GM12891 (cell line): ENCODE results near the gene MED23.

ENCODE experiments used
- DNase-seq: peaks from one replicate; pipeline ENCODE4 v3.0.0; 2011; ENCODE audit warnings: low spot score; ENCODE audit not compliant: insufficient read length
- FAIRE-seq: peaks from 2 replicates; lab custom pipeline; 2011; peaks lifted over from hg19 to GRCh38; lab: Jason Lieb, UNC
- PAX5 ChIP-seq: IDR thresholded peaks from 2 replicates; pipeline ENCODE4 v1.6.1; 2011; ENCODE audit warnings: low read length, moderate library complexity, mild to moderate bottlenecking; ENCODE audit not compliant: insufficient read depth, severe bottlenecking
- POLR2A ChIP-seq: IDR thresholded peaks from 2 replicates; pipeline ENCODE4 v1.6.1; 2011; ENCODE audit warnings: low read depth, low read length, control low read depth
- POLR2AphosphoS5 ChIP-seq: IDR thresholded peaks from 2 replicates; pipeline ENCODE4 v1.6.1; 2011; ENCODE audit warnings: low read depth, low read length, control low read depth
- POU2F2 ChIP-seq: IDR thresholded peaks from 2 replicates; pipeline ENCODE4 v1.6.1; 2011; ENCODE audit warnings: low read depth, mild to moderate bottlenecking, control low read depth, low read length, moderate library complexity
- SPI1 ChIP-seq: IDR thresholded peaks from 2 replicates; pipeline ENCODE4 v1.6.1; 2011; ENCODE audit warnings: low read depth, low read length, control low read depth
- TAF1 ChIP-seq: IDR thresholded peaks from 2 replicates; pipeline ENCODE4 v1.6.1; 2011; ENCODE audit warnings: low read depth, low read length, control low read depth

Gene MED23

DNA sequence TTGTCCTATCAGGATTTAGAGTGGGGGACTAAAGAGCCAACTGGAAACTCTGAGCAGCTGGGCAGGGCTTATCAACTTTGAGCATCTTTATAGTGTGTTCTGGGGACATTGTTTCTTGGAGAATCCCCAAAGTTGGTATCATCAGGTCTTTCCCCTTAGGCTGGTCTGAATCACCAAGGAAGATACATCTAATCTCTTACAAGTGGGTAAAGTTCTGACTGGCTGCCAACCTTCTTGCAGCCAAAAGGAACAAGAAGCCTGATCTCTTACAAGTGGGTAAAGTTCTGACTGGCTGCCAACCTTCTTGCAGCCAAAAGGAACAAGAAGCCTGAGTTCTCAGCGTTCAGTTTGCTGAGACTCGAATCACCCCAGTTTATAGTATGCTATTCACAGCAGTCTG is 1.6 kb upstream of the MED23 start:
- FAIRE-seq (no peak), DNase-seq (no peak)
- no peak for TF ChIP-seq TAF1
- no peak for TF ChIP-seq SPI1
- TF ChIP-seq POLR2AphosphoS5, result no peak
- no peak for TF ChIP-seq PAX5
- TF ChIP-seq POLR2A, result no peak
- no peak for TF ChIP-seq POU2F2

DNA sequence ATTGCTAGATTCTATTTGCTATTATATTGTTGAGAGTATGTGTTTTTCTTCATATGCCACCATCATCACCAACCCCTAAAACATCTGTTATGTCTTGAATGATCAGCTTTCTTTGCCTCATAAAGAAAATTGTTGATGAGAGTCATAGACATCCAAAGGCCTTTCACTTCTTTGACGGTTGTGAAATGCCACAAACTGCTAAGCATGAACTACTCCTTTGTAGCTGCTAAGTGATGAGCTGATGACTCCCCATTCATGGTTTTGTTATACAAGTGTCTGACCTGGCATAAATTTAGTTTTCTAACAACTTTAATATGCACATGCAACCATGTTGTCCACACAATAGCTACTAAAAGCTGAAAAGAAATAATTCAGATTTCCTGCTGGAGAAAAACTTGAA is 684 bp upstream of the MED23 start:
- no peak for TF ChIP-seq SPI1
- no peak for TF ChIP-seq PAX5
- no peak for TF ChIP-seq POLR2A
- no peak for TF ChIP-seq TAF1
- TF ChIP-seq POLR2AphosphoS5, result no peak
- TF ChIP-seq POU2F2, result no peak
- no peak for FAIRE-seq
- DNase-seq, result no peak

DNA sequence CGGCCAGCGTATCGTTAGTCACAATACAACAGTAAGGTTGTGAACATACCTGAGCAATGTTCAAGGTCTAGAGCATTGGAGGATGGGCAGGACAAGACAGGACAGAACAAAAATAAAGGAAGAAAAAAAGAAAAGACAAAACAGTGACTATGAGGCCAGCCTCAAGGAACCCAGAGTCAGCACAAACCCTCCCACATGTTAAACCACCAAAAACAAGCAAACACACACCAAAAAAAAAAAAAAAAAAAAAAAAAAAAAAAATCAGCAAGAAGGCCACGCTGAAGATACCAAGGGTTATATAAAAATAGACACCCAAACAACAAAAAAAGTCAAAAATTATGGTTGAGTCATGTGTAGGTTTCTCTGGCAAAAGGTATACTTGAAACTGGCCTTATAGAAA is 12.8 kb downstream of the MED23 start:
- no peak for FAIRE-seq
- DNase-seq, result no peak
- no peak for TF ChIP-seq POU2F2
- TF ChIP-seq SPI1, result no peak
- TF ChIP-seq TAF1, result no peak
- TF ChIP-seq POLR2AphosphoS5, result no peak
- TF ChIP-seq PAX5, result no peak
- no peak for TF ChIP-seq POLR2A

DNA sequence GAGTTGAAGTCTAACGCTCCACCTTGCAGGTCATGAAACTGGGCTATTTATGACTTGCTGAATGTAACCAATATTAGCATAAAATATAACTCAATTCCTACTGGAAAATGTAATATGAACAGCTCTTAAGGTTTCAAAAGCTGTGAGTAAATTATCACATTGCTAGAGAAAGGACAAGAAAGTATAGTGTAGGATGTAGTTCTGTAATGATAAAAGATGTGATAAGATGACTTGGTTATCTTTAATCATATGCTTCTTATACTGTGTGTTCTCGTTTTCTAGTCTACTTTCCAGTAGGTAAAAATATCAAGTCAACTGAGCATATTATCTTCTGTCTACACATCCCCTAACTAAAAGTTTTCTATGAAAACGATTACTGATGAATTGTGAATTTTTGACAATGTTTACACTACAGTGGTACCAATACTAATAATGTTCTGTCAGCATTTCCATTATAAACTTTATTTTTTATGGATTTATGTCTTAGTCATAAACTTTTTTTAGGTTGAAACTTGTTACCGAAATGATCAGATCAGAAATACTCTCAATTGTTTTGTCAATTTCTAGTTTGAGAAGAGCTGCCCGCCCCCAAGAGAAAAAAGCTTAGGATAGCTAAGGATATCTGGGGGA is 14.6 kb downstream of the MED23 start:
- DNase-seq, result no peak
- no peak for TF ChIP-seq POU2F2
- TF ChIP-seq TAF1, result no peak
- no peak for TF ChIP-seq POLR2AphosphoS5
- TF ChIP-seq POLR2A, result no peak
- TF ChIP-seq PAX5, result no peak
- no peak for TF ChIP-seq SPI1

DNA sequence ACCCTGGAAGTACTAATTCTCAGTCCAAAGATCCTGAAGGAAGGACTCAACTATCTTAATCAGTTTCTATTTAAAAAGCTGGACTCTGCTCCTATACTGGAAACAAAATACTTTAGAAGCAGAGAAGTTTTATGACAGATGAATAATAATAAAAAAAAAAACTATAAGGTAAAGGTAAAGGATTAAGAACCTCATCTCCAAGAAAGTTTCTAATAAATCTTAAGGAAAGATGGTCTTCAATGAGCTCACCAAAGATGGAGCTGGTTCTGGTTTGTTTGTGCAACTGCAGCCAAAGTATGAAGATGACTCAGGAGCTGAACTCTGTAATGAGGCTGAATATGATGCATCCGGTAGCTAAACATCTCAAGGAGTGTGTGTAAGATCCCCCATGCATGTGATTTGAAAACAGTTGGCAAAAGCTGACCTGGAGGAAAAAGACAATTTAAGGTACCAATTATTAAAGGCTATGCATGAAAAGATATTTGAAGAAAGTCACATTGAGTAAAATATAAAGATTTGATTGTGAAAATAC is 25.2 kb downstream of the MED23 start:
- FAIRE-seq (no peak), DNase-seq (no peak)
- TF ChIP-seq POLR2AphosphoS5, result no peak
- TF ChIP-seq SPI1, result no peak
- TF ChIP-seq PAX5, result no peak
- TF ChIP-seq POLR2A, result no peak
- no peak for TF ChIP-seq TAF1
- TF ChIP-seq POU2F2, result no peak

More for the DNA sequence above, 14.6 kb downstream of the MED23 start:
- FAIRE-seq, result no peak

DNA sequence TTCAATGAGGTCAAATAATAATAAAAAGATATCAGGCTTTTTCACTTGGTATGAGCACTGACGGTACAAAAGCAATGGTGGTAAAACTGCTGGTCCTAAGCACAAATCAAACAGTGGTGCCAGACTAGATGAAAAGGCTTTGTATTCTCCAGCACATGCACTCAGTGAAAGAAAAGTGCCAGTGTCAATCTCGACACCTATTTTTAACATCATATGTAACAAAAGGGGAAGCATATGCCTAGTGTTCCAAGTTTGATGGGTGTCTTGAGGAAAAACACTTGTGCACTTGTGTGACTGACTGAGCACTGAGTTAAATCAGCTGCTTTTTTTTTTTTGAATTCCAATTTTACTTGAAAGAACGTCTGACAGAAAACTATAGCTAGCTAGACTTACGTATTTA is 27.3 kb downstream of the MED23 start:
- no peak for TF ChIP-seq SPI1
- TF ChIP-seq PAX5, result no peak
- TF ChIP-seq POU2F2, result no peak
- TF ChIP-seq POLR2AphosphoS5, result no peak
- TF ChIP-seq POLR2A, result no peak
- TF ChIP-seq TAF1, result no peak
- DNase-seq (no peak), FAIRE-seq (no peak)

DNA sequence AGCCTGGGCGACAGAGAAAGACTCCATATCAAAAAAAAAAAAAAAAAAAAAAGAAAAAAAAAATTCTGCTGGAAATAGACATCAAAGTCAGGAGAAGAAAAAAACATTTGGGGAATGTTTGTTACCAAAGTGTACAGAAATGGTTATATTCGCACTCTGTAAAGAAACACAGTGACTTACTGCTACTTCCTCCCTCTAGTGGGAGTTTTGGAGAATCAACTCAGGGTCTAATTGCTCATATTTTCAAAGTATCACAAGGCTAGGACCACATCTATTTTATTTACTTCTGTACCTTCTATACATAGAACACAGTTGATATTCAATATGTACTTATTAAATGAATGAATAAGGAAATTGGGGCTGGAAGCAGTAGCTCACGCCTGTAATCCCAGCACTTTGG is 30.6 kb downstream of the MED23 start:
- FAIRE-seq (no peak), DNase-seq (no peak)
- TF ChIP-seq PAX5, result no peak
- no peak for TF ChIP-seq POLR2A
- TF ChIP-seq SPI1, result no peak
- TF ChIP-seq POU2F2, result no peak

DNA sequence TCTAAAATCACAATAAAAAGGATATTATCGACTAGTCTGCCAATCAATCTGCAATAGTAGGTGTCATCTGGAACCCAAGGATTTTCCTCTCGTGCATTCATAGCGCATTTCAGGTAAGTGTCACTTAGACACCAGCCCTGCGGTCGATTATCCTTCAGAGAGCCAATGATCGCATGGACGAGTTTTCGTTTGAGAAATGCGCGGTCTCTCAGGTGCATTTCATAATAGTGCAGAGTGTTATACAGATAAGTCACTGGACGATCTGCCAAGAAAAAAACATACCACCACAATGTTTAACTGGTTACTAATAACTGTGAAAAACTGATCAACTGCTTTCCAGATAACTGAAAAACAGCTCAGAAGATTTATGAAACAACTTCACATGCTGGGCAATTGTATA is 34.0 kb downstream of the MED23 start:
- DNase-seq (no peak), FAIRE-seq (no peak)

DNA sequence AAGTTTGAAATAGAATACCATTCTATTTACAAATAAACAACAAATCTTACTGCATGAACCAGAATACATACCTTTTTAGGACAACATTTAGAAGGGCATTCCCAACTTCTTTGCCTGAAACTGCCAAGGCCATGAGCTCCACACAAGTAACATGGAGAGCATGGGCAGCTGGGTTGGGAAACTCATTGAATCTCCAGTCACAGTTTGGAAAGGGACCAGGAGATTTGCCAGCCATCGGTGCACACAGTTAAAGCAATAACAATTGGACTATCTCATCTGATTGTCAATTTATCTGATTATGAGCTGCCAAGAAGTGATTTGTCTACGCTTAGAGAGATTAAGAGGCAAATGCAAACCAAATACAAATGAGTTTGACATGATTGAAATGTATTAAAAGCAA is 35.1 kb downstream of the MED23 start:
- TF ChIP-seq SPI1 (no peak), POU2F2 (no peak), POLR2A (no peak), TAF1 (no peak), PAX5 (no peak), POLR2AphosphoS5 (no peak)
- no peak for FAIRE-seq
- no peak for DNase-seq

More for the DNA sequence above, 34.0 kb downstream of the MED23 start:
- no peak for TF ChIP-seq PAX5
- TF ChIP-seq POLR2A, result no peak
- TF ChIP-seq TAF1, result no peak
- TF ChIP-seq SPI1, result no peak
- TF ChIP-seq POLR2AphosphoS5, result no peak
- no peak for TF ChIP-seq POU2F2

DNA sequence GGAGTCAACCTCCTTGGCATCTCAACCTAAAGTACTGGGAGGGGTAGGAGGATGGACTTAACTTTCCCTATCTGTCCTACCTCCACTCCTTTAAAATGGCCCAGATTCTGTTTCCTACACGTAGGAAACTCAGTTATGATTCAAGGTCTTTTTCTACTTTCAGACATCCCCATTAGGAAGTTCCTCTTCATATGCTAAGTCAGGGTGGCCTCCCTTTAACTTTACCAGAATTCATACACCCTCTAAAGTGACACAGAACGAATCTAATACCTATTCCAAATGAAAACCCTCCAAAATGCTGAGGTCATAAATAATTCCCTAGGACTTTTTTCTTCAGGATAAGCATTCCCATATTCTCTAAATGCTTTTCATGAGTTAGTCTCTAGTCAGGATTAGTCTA is 39.4 kb downstream of the MED23 start:
- no peak for TF ChIP-seq POLR2A
- no peak for TF ChIP-seq PAX5
- TF ChIP-seq POLR2AphosphoS5, result no peak
- TF ChIP-seq SPI1, result no peak
- TF ChIP-seq POU2F2, result no peak
- TF ChIP-seq TAF1, result no peak
- DNase-seq, result no peak
- no peak for FAIRE-seq
